Measurements from ENCODE around the gene PMPCA. TPM values are rescaled to one million over a fixed set of nuclear protein-coding genes. Genes with fewer than 3 reads are reported as not detected.

The PMPCA gene
- total and polyA plus RNA-seq, 2 of the 13 experiments (the other 11 are each of a cell fraction or from before 2014, with no cell fraction given), result 70.2 to 88.4 TPM

DNA sequence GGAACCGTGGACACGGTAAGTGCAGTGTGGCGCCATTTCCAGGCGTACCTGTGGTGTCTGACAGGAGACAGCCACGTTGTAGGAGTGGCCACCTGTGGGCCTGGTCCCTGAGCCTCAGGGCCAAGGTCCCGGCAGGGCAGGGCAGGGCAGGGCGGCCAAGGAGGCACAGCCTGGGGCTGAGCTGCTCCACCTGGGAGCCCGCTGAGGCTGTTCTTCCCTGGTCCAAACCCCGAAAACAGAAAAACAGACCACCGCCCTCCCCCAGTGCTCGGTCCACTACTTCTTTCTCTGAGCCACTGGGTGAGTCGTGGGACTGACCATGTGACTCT, 8.6 kb downstream of the PMPCA start:
- DNase-seq (ENCODE audit: low spot score), result no peak
- intact Hi-C loops (cut with micrococcal nuclease; ENCODE audit: unreplicated experiment) (no loop called here), in situ Hi-C loops (cut with HindIII; ENCODE audit: extremely low pct_ligation_motif_present, low pct_unique_long_range_greater_than_20kb) (no loop called here)
- Histone ChIP-seq H4K20me1 (ENCODE audit: insufficient read depth, low read length) (no peaks in the 10 kb centered on the region), H3K4me2 (ENCODE audit: low read depth, low read length) (no peak overlapping the region), H3K27ac (ENCODE audit: extremely low read length, insufficient read depth, low read length) (no peak overlapping the region), H3K27me3 (ENCODE audit: control insufficient read depth in 1 of 2, insufficient read depth in 2 of 2, low read length in 2 of 2) (no peaks in the 10 kb centered on the region), H3K36me3 (replicated peaks in 1 of 2; ENCODE audit: control insufficient read depth in 1 of 2, insufficient read depth in 2 of 2, low read length in 2 of 2) (peaks cover 43 to 79% of the 10 kb centered on the region in 2 experiments), H3K9ac (ENCODE audit: insufficient read depth, low read depth, low read length) (no peak overlapping the region), H3K79me2 (ENCODE audit: insufficient read depth, low read length) (peaks cover under 1% of the 10 kb centered on the region), H3K4me1 (ENCODE audit: insufficient read depth, low read length) (no peaks in the 10 kb centered on the region), H2AFZ (ENCODE audit: low read length) (no peak overlapping the region), H3K9me3 (ENCODE audit: low read length) (no peaks in the 10 kb centered on the region), H3K4me3 (replicated peaks in 1 of 3; ENCODE audit: insufficient read depth in 1 of 3, low read depth in 2 of 3, low read length in 3 of 3) (no peak overlapping the region)
- BruUV-seq (replicated peaks), result no TSS peak
- TF ChIP-seq ATAD3A (CRISPR knock-in tag; IDR thresholded peaks at IDR 0.05), result no peak
- TF ChIP-seq ZNF382 (CRISPR knock-in tag; IDR thresholded peaks at IDR 0.05; ENCODE audit: borderline replicate concordance), result no peak
- no peak for TF ChIP-seq ZBTB20 (CRISPR knock-in tag; IDR thresholded peaks at IDR 0.05; ENCODE audit: borderline replicate concordance, low read depth)
- no peak for TF ChIP-seq EEA1 (CRISPR knock-in tag; IDR thresholded peaks at IDR 0.05; ENCODE audit: borderline replicate concordance)
- TF ChIP-seq AGO1 (IDR thresholded peaks at IDR 0.05; ENCODE audit: low read depth, low read length, poor library complexity, severe bottlenecking), result no peak
- TF ChIP-seq ZNF75D (CRISPR knock-in tag; IDR thresholded peaks at IDR 0.05; ENCODE audit: borderline replicate concordance), result no peak
- TF ChIP-seq HOXA5 (CRISPR knock-in tag; IDR thresholded peaks at IDR 0.05), result no peak
- TF ChIP-seq TOPORS (CRISPR knock-in tag; IDR thresholded peaks at IDR 0.05), result no peak
- TF ChIP-seq, protein P1, sequence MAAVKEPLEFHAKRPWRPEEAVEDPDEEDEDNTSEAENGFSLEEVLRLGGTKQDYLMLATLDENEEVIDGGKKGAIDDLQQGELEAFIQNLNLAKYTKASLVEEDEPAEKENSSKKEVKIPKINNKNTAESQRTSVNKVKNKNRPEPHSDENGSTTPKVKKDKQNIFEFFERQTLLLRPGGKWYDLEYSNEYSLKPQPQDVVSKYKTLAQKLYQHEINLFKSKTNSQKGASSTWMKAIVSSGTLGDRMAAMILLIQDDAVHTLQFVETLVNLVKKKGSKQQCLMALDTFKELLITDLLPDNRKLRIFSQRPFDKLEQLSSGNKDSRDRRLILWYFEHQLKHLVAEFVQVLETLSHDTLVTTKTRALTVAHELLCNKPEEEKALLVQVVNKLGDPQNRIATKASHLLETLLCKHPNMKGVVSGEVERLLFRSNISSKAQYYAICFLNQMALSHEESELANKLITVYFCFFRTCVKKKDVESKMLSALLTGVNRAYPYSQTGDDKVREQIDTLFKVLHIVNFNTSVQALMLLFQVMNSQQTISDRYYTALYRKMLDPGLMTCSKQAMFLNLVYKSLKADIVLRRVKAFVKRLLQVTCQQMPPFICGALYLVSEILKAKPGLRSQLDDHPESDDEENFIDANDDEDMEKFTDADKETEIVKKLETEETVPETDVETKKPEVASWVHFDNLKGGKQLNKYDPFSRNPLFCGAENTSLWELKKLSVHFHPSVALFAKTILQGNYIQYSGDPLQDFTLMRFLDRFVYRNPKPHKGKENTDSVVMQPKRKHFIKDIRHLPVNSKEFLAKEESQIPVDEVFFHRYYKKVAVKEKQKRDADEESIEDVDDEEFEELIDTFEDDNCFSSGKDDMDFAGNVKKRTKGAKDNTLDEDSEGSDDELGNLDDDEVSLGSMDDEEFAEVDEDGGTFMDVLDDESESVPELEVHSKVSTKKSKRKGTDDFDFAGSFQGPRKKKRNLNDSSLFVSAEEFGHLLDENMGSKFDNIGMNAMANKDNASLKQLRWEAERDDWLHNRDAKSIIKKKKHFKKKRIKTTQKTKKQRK (IDR thresholded peaks at IDR 0.05; ENCODE audit: low read length), result no peak
- TF ChIP-seq, protein P2, sequence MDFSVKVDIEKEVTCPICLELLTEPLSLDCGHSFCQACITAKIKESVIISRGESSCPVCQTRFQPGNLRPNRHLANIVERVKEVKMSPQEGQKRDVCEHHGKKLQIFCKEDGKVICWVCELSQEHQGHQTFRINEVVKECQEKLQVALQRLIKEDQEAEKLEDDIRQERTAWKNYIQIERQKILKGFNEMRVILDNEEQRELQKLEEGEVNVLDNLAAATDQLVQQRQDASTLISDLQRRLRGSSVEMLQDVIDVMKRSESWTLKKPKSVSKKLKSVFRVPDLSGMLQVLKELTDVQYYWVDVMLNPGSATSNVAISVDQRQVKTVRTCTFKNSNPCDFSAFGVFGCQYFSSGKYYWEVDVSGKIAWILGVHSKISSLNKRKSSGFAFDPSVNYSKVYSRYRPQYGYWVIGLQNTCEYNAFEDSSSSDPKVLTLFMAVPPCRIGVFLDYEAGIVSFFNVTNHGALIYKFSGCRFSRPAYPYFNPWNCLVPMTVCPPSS (IDR thresholded peaks at IDR 0.05), result no peak
- TF ChIP-seq WIZ (CRISPR knock-in tag; IDR thresholded peaks at IDR 0.05), result no peak
- no peak for TF ChIP-seq SMYD3 (CRISPR knock-in tag; IDR thresholded peaks at IDR 0.05)
- no peak for TF ChIP-seq ZKSCAN8 (CRISPR knock-in tag; IDR thresholded peaks at IDR 0.05; ENCODE audit: borderline replicate concordance)
- TF ChIP-seq POLR2AphosphoS2 (IDR thresholded peaks at IDR 0.05; ENCODE audit: low read depth, low read length), result no peak
- no peak for TF ChIP-seq NCOA1 (CRISPR knock-in tag; IDR thresholded peaks at IDR 0.05)
- no peak for TF ChIP-seq ZNF263 (CRISPR knock-in tag; IDR thresholded peaks at IDR 0.05)
- no peak for TF ChIP-seq ARNTL (CRISPR knock-in tag; IDR thresholded peaks at IDR 0.05)
- TF ChIP-seq KLF11 (CRISPR knock-in tag; IDR thresholded peaks at IDR 0.05), result no peak
- no peak for TF ChIP-seq ZFY (CRISPR knock-in tag; IDR thresholded peaks at IDR 0.05)
- TF ChIP-seq, protein P3, sequence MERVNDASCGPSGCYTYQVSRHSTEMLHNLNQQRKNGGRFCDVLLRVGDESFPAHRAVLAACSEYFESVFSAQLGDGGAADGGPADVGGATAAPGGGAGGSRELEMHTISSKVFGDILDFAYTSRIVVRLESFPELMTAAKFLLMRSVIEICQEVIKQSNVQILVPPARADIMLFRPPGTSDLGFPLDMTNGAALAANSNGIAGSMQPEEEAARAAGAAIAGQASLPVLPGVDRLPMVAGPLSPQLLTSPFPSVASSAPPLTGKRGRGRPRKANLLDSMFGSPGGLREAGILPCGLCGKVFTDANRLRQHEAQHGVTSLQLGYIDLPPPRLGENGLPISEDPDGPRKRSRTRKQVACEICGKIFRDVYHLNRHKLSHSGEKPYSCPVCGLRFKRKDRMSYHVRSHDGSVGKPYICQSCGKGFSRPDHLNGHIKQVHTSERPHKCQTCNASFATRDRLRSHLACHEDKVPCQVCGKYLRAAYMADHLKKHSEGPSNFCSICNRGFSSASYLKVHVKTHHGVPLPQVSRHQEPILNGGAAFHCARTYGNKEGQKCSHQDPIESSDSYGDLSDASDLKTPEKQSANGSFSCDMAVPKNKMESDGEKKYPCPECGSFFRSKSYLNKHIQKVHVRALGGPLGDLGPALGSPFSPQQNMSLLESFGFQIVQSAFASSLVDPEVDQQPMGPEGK (CRISPR knock-in tag; IDR thresholded peaks at IDR 0.05), result no peak
- CTCF ChIA-PET (ENCODE audit: low intra/inter-chr PET ratio, low total read pairs), result no interaction called here
- ATAC-seq, result no peak
- WGBS (ENCODE audit: low lambda C conversion rate), result 95% methylated on average over 8 of the region's 12 CpGs
- FAIRE-seq, result no peak
- POLR2A ChIA-PET, result no interaction called here

Data from HepG2 (cell line).